GM18526 (cell line): ENCODE results near the gene SETBP1.

Source experiments
- POLR2A ChIP-seq: IDR thresholded peaks from 3 replicates; pipeline ENCODE4 v1.6.1; 2011; ENCODE audit not compliant: insufficient read length; ENCODE audit errors: extremely low read depth

SETBP1 gene

GRCh38 chr18:44796429-44797428 is 116.0 kb downstream of the SETBP1 start:
- no peak for TF ChIP-seq POLR2A

GRCh38 chr18:44798433-44799048 is 117.9 kb downstream of the SETBP1 start:
- TF ChIP-seq POLR2A, result no peak

- no peak for TF ChIP-seq POLR2A
These were observed 118.8 kb downstream of the SETBP1 start for GRCh38 chr18:44799382-44799906.

- TF ChIP-seq POLR2A, result no peak
These were observed 119.3 kb downstream of the SETBP1 start for GRCh38 chr18:44799907-44800421.

- TF ChIP-seq POLR2A, result no peak
These were observed 121.1 kb downstream of the SETBP1 start for GRCh38 chr18:44801781-44802180.

- TF ChIP-seq POLR2A, result no peak
These were observed 121.8 kb downstream of the SETBP1 start for GRCh38 chr18:44802508-44802907.

- TF ChIP-seq POLR2A, result no peak
These were observed 122.4 kb downstream of the SETBP1 start for GRCh38 chr18:44803019-44803650.

GRCh38 chr18:44804033-44804432 is 123.3 kb downstream of the SETBP1 start:
- TF ChIP-seq POLR2A, result no peak

- TF ChIP-seq POLR2A, result no peak
These were observed 124.5 kb downstream of the SETBP1 start for GRCh38 chr18:44805176-44805575.

- TF ChIP-seq POLR2A, result no peak
These were observed 125.0 kb downstream of the SETBP1 start for GRCh38 chr18:44805643-44806042.

- no peak for TF ChIP-seq POLR2A
These were observed 127.1 kb downstream of the SETBP1 start for GRCh38 chr18:44807766-44808165.

- TF ChIP-seq POLR2A, result no peak
These were observed 131.0 kb downstream of the SETBP1 start for GRCh38 chr18:44811572-44812125.

GRCh38 chr18:44812426-44812825 is 131.7 kb downstream of the SETBP1 start:
- no peak for TF ChIP-seq POLR2A

GRCh38 chr18:44813586-44813985 is 132.9 kb downstream of the SETBP1 start:
- TF ChIP-seq POLR2A, result no peak

GRCh38 chr18:44815108-44815507 is 134.4 kb downstream of the SETBP1 start:
- no peak for TF ChIP-seq POLR2A
